ENCODE measurements around the gene PPP2R2B. TPM values are rescaled to one million over a fixed set of nuclear protein-coding genes. Genes with fewer than 3 reads are reported as not detected.
A peak's percentile ranks its signal among the peaks of the same experiment; 100 is the strongest.

The PPP2R2B gene
- polyA plus RNA-seq, 3 donors: 0.08 TPM; not detected in 2

GRCh38 chr5:146815411-146815810 is 63.1 kb downstream of the PPP2R2B start:
- Histone ChIP-seq H4K20me1 (ENCODE audit: insufficient read depth, low read length) (no peaks in the 10 kb centered on the region), H2AFZ (ENCODE audit: insufficient read depth, low read depth, low read length, poor library complexity, severe bottlenecking) (no peak overlapping the region), H3K27ac (ENCODE audit: low read depth in 1 of 2, low read length in 2 of 2) (no peak overlapping the region), H3K4me2 (replicated peaks; ENCODE audit: extremely low read depth, low read length, poor library complexity, severe bottlenecking) (no peak overlapping the region), H3K27me3 (ENCODE audit: control insufficient read depth in 2 of 2, insufficient read depth in 2 of 2, low read length in 2 of 2) (no peaks in the 10 kb centered on the region), H3K4me3 (replicated peaks in 1 of 3; ENCODE audit: low read depth in 2 of 3, low read length in 3 of 3) (no peak overlapping the region), H3K9ac (ENCODE audit: insufficient read depth, low read length, poor library complexity, severe bottlenecking) (no peak overlapping the region), H3K79me2 (ENCODE audit: insufficient read depth, low read length) (no peaks in the 10 kb centered on the region), H3K9me3 (replicated peaks in 1 of 2; ENCODE audit: control insufficient read depth in 1 of 2, insufficient read depth in 1 of 2, low read length in 2 of 2) (no peaks in the 10 kb centered on the region), H3K4me1 (ENCODE audit: control insufficient read depth in 1 of 2, insufficient read depth in 2 of 2, low read length in 2 of 2) (peaks cover 6 to 21% of the 10 kb centered on the region in 2 donors), H3K36me3 (replicated peaks in 1 of 2; ENCODE audit: control insufficient read depth in 1 of 2, insufficient read depth in 2 of 2, low read length in 2 of 2) (no peaks in the 10 kb centered on the region)
- DNase-seq: no peak
- no peaks in the 10 kb centered on the region for H3K36me3 Mint-ChIP-seq
- H3K27me3 Mint-ChIP-seq (ENCODE audit: low read depth in 3 of 3): no peaks in the 10 kb centered on the region
- TF ChIP-seq, protein P1, sequence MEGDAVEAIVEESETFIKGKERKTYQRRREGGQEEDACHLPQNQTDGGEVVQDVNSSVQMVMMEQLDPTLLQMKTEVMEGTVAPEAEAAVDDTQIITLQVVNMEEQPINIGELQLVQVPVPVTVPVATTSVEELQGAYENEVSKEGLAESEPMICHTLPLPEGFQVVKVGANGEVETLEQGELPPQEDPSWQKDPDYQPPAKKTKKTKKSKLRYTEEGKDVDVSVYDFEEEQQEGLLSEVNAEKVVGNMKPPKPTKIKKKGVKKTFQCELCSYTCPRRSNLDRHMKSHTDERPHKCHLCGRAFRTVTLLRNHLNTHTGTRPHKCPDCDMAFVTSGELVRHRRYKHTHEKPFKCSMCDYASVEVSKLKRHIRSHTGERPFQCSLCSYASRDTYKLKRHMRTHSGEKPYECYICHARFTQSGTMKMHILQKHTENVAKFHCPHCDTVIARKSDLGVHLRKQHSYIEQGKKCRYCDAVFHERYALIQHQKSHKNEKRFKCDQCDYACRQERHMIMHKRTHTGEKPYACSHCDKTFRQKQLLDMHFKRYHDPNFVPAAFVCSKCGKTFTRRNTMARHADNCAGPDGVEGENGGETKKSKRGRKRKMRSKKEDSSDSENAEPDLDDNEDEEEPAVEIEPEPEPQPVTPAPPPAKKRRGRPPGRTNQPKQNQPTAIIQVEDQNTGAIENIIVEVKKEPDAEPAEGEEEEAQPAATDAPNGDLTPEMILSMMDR (IDR thresholded peaks at IDR 0.05): no peak
- no peak overlapping the region for H3K27ac Mint-ChIP-seq
- 40% methylated on average over 1 of the region's 3 CpGs for WGBS (ENCODE audit: insufficient coverage)
- peaks cover 0 to 7% (median 1%) of the 10 kb centered on the region in 7 donors for H3K9me3 Mint-ChIP-seq
- H3K4me1 Mint-ChIP-seq: peaks cover 20% of the 10 kb centered on the region
- intact Hi-C loops (cut with micrococcal nuclease): loop anchor here in 1 of 2 donors (10.0 kb wide), 1 partner anchor 141 kb away; no protein-coding TSS in a partner anchor
- H3K4me3 Mint-ChIP-seq: no peak overlapping the region

DNA sequence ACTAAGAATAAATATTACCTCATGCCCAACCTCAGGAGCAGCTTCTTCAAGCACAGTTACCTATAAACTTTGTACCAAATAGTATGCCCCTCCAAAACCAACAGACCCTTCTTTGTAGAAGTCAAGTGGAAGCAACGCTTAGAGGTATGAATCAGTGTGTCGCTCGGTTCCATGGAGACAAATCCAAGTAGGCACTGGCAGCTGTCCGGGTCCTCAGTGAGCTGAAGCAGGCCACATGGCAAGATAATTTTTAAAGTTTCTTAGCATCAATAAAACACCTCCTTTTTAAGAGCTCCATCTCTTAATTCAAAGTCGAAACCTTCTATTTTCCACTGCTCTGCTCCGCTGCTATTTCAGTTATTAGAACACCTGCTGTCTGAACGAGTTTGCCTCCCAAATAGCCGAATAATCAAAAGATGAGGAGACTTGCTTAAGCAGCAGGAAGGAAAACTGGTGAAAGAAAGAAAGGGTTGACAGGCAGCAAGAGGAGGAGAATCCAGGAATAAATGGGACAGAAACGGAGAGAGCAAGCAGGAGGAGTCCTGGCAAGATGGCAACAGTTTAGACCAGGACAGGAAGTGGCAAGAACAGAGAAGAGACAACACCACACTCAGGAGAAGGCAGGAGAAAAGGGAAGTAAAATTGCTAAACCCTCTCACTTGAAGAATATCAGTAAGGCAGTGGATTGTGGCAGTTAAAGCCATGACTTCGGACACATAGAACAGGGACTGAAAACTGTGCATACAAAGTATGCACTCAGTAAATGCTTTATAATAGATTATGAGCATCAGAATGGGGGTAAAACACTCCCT is 65.0 kb downstream of the PPP2R2B start:
- Histone ChIP-seq H3K36me3 (replicated peaks in 1 of 2; ENCODE audit: control insufficient read depth in 1 of 2, insufficient read depth in 2 of 2, low read length in 2 of 2) (no peaks in the 10 kb centered on the region), H3K4me2 (replicated peaks; ENCODE audit: extremely low read depth, low read length, poor library complexity, severe bottlenecking) (peak overlapping the region; percentile 40), H4K20me1 (ENCODE audit: insufficient read depth, low read length) (no peaks in the 10 kb centered on the region), H3K79me2 (ENCODE audit: insufficient read depth, low read length) (no peaks in the 10 kb centered on the region), H3K9ac (ENCODE audit: insufficient read depth, low read length, poor library complexity, severe bottlenecking) (no peak overlapping the region), H3K4me3 (replicated peaks in 1 of 3; ENCODE audit: low read depth in 2 of 3, low read length in 3 of 3) (peak overlapping the region in 1 of 3 experiments; percentile 46), H3K9me3 (replicated peaks in 1 of 2; ENCODE audit: control insufficient read depth in 1 of 2, insufficient read depth in 1 of 2, low read length in 2 of 2) (no peaks in the 10 kb centered on the region), H3K27me3 (ENCODE audit: control insufficient read depth in 2 of 2, insufficient read depth in 2 of 2, low read length in 2 of 2) (no peaks in the 10 kb centered on the region), H3K27ac (ENCODE audit: low read depth in 1 of 2, low read length in 2 of 2) (no peak overlapping the region), H2AFZ (ENCODE audit: insufficient read depth, low read depth, low read length, poor library complexity, severe bottlenecking) (peak overlapping the region; percentile 48), H3K4me1 (ENCODE audit: control insufficient read depth in 1 of 2, insufficient read depth in 2 of 2, low read length in 2 of 2) (peaks cover 6 to 21% of the 10 kb centered on the region in 2 donors)
- Mint-ChIP-seq H3K27me3 (ENCODE audit: low read depth in 3 of 3) (no peaks in the 10 kb centered on the region), H3K9me3 (peaks cover 0 to 9% (median 4%) of the 10 kb centered on the region in 7 donors), H3K36me3 (no peaks in the 10 kb centered on the region), H3K4me3 (peak overlapping the region in 1 of 2 donors; percentile 64), H3K4me1 (peaks cover 20% of the 10 kb centered on the region), H3K27ac (no peak overlapping the region)
- peak; percentile 1 to 19 (median 4) for DNase-seq
- TF ChIP-seq, protein P1 (IDR thresholded peaks at IDR 0.05): no peak
- intact Hi-C loops (cut with micrococcal nuclease): loop anchor here in 1 of 2 donors (10.0 kb wide), 1 partner anchor 139 kb away; no protein-coding TSS in a partner anchor
- WGBS (ENCODE audit: insufficient coverage): 71% methylated on average over 6 of the region's 10 CpGs
